Measurements from ENCODE around the gene CBR4.

Gene CBR4
- long read RNA-seq, donor 1, partial matches to known transcripts: 366 of 379 reads
- long read RNA-seq, donor 1, other reads (novel, unspliced or antisense): 10 of 379 reads
- long read RNA-seq, donor 2, partial matches to known transcripts: 0 of 2 reads
- long read RNA-seq, donor 2, other reads (novel, unspliced or antisense): 0 of 2 reads
- long read RNA-seq, donor 3, partial matches to known transcripts: 44 of 55 reads
- long read RNA-seq, donor 3, other reads (novel, unspliced or antisense): 7 of 55 reads
- long read RNA-seq, donor 4, partial matches to known transcripts: 42 of 51 reads
- long read RNA-seq, donor 4, other reads (novel, unspliced or antisense): 0 of 51 reads
- long read RNA-seq, donor 5, transcript CBR4-201 (5 exons, 3,443 nt): major isoform, 7 of 15 reads
- long read RNA-seq, donor 5, partial matches to known transcripts: 0 of 15 reads
- long read RNA-seq, donor 5, other reads (novel, unspliced or antisense): 6 of 15 reads
- long read RNA-seq, donor 6, transcript CBR4-201 (5 exons, 3,443 nt): major isoform, 6 of 143 reads
- long read RNA-seq, donor 6, partial matches to known transcripts: 119 of 143 reads
- long read RNA-seq, donor 6, other reads (novel, unspliced or antisense): 14 of 143 reads
- long read RNA-seq, donor 7, transcript CBR4-201 (5 exons, 3,443 nt): major isoform, 11 of 13 reads
- long read RNA-seq, donor 7, partial matches to known transcripts: 0 of 13 reads
- long read RNA-seq, donor 7, other reads (novel, unspliced or antisense): 0 of 13 reads
- long read RNA-seq, donor 8, partial matches to known transcripts: 0 of 6 reads
- long read RNA-seq, donor 8, other reads (novel, unspliced or antisense): 0 of 6 reads

DNA sequence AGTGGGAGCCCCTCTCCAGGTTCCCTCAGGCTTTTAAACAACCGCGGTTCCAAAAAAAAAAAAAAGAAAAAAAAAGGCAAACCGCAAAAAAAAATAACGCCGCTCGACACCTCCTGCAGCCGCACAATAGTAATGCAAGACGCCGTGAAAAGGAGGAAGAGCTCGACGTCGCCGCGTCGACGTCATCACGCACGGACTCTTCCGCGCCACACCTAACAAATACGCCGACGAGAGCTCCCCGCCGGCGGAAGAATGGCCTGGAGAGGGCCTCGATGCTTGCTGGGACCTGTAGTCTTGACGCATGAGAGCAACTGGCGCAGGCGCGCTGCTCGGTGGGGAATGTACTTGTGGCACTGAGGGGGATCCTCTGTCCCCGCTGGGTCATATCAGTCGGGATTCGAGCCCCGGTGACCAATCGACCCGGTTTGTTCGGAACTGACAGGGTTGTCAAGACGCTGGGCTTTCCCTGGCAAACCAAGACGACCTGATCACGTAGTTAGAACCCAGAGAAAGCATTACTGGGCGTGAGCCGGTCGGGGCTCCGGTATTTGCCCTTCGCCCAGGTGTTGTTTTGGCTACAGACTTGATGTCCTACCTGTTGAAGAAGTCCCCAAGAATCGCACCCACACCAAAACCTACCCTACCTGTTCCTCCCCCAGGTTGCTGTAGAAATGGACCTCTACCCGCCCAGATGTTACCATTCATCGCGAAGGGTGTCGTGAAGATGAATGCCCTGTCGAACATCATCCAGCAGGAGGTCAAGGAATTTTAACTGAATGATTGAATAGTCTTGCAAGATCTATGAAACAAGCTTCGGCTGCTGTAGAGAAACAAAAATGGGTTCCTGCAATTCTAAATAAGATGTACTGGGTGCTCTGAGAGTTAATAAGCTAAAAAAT is at the start of gene CBR4:
TSS of gene CBR4 (minus strand) at position 131 of the 899 bp plus-strand sequence. CDS start 166 bp downstream, outside the sequence.
- DNase-seq: peak; percentile 89

DNA sequence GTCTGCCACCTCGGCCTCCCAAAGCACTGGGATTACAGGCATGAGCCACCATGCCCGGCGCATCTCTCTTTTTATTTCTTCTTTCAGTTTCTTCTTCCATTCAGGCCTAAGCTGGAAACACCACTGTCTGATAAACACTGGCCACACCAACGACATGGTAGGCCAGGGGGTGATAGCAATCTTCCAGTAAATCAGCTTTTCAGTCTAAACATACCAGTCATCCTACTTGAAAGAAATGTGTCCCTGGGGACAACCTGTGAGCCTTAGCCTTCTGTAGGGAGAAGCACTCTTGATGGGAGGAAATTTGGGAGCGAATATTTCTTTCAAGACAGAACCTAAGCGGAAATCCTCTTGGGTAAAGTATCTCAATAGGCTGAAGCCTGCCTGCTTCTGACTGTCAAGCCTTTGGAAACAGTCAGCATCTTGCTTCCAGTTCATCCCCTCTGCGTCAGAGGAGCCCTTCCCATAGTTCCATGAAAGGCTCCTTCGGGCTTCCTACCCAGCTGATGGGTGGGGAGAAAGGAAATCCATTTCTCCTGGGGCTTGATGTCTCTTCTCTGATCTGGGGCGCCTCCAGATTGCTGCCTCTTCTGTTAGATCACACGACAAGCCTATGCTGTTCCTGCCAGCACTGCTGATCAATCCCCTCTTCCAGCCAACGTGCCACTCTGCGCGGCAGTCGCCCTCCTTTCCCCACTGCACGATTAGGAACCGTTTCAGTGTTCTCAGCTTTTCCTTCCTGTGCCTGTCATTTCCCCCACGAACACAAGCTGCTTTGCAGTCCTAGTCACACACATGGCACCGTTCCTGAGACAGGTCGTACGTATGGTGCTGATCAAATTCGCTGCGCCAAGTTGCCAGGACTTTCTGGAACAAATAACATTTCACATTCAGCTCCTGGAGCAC is 49.5 kb upstream of the CBR4 start:
- DNase-seq: no peak

- DNase-seq: no peak
Measured at GRCh38 chr4:169058312-169058711, 48.3 kb upstream of the CBR4 start.

DNA sequence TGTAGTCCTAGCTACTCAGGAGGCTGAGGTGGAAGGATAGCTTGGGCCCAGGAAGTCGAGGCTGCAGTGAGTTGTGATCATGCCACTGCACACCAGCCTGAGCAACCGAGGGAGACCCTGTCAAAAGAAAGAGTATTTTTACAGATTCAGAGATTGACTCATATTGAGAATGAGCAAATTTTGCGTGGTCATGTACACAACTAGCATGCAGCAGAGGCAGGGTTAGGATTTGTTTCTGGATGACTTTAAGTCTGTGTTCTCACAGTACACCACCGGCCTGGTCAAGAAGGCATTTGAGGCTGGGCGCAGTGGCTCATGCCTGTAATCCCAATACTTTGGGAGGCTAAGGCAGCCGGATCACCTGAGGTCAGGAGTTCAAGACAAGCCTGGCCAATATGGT is 44.8 kb upstream of the CBR4 start:
- no peak for DNase-seq

DNA sequence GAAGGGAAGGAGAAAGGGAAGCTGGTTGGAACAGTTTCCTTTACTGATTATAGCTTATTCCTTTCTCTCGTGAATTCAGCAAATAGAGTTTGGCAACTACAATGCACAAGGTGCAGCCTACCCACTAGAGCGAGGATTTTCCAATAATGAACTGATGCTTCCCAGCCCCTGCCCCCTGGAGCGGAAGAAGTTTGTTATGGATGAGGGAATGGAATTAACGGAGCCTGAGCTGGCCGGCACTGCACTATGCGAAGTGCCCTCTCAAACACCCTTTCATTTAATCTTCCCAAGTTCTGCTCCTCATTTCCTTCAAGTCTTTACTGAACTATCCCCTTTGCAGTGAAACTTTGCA is 42.5 kb upstream of the CBR4 start:
- DNase-seq: no peak

GRCh38 chr4:169051761-169052593 is 41.9 kb upstream of the CBR4 start:
- no peak for DNase-seq

GRCh38 chr4:169050881-169051760 is 41.1 kb upstream of the CBR4 start:
- DNase-seq: no peak

GRCh38 chr4:169050284-169050683 is 40.2 kb upstream of the CBR4 start:
- DNase-seq: no peak

DNA sequence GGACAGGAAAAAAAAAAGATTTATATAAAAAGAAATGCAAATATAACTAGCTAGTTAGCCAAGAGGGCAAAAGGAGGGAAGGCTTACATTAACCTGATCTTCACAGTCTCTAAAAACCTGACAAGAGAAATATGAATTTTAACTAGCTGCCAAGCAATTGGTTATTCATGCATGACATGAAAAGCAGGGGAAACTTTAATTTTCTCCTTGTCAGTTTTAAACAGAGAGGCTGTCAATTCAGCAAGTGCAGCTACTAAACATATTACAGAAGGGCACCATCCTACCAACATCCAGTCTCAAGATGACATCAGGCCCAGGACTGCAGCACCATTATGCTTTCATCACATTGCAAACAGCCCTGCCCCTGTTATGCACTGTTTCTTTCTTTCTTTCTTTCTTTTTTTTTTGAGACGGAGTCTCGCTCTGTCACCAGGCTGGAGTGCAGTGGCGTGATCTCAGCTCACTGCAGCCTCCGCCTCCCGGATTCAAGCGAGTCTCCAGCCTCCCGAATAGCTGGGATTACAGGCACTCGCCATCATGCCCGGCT is 38.9 kb upstream of the CBR4 start:
- DNase-seq: no peak

DNA sequence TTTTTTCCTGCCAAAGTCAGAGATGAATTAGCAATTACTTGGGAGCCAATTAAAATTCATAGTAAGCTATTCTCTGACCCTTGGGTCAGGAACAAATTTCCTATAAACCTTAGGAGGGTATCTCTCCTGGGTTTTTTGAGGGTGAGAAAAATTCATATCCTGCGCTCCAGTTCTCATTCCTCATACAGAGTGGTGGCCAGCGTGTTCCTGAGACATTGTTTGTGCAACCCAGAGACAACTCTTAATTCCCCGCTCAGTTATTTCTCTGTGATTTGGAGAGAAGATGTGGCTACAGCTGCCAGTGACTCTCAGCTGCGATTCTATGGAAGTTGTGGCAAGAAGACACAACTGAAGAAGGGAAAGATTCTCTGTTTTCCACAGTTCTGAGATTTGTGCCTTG is 37.9 kb upstream of the CBR4 start:
- no peak for DNase-seq

- DNase-seq: no peak
Measured at GRCh38 chr4:169045862-169046584, 36.0 kb upstream of the CBR4 start.

GRCh38 chr4:169044714-169045447 is 34.8 kb upstream of the CBR4 start:
- no peak for DNase-seq

- DNase-seq: no peak
Measured at GRCh38 chr4:169042608-169043007, 32.6 kb upstream of the CBR4 start.

GRCh38 chr4:169040559-169041261 is 30.7 kb upstream of the CBR4 start:
- no peak for DNase-seq

DNA sequence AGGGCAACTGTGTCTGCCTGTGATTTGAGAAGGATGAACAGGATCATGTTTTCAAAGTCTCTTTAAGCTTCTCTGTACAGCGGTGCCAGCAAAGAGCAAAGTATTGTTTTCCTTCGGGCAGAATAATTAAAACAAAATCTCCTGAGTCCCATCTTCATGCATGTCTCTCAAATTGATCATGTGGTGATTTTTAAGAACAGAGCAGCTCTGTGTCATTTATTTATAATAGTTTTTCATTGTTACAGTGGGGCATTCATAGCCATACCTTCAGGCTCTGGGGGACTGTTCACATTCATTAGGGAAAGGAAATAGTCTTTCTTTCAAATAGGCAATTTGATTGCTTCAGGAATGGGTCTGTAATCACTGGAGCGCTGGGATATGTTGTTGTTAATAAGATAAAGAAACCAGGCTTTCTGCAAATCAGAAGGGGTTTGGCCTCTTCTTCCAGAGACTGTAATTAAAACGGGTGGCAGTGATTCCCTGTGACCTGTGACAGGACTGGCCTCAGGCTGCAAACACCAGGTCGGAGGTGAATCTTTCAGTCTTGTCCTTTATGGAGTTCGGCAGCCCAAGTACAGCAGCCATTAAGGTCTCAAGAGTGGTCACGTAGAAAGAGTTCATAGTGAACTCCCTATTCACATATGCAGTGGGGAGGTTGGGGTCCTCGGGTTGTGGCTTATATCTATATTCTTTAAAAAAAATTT is 29.3 kb upstream of the CBR4 start:
- DNase-seq: no peak

DNA sequence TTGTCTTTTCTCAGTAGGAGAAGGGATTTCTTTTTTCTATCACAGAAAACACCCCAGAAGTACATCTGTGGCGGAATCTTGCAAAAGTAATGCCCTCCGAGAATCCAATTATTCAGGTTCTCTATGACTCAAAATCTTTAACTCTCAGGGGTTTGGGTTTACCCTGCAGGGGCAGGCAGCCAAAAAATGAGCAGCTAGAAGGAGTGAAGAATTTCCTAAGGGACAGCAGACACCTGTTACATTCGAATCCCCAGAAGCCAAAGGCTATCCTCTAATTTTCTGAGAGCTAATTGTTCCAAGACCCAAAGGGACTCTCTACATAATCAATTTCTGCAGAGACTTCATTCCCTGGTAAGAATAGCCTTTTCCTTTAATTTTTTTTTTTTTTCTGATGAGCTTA is 27.5 kb upstream of the CBR4 start:
- no peak for DNase-seq

All from right kidney (tissue), 9 donors.